ENCODE results near the gene RDH5.

Gene RDH5

GRCh38 chr12:55727643-55728185 is 7.5 kb downstream of the RDH5 start:
- ChIA-PET CTCF (interaction anchor here (0.8 kb wide), 2 partner anchors 9 to 22 kb away, joined by 3 read pairs; no protein-coding TSS in a partner anchor), POLR2A (no interaction called here)
- no peak for DNase-seq (ENCODE audit: extremely low spot score)
- TF ChIP-seq ELF4 (IDR thresholded peaks at IDR 0.05): no peak
- TF ChIP-seq TARDBP (IDR thresholded peaks at IDR 0.05): no peak
- no peak for TF ChIP-seq HDGF (IDR thresholded peaks at IDR 0.05; ENCODE audit: borderline replicate concordance)
- TF ChIP-seq SP1 (IDR thresholded peaks at IDR 0.05): no peak
- TF ChIP-seq LEF1 (IDR thresholded peaks at IDR 0.05; ENCODE audit: borderline replicate concordance): no peak
- TF ChIP-seq FOXM1 (IDR thresholded peaks at IDR 0.05; ENCODE audit: borderline replicate concordance): no peak
- TF ChIP-seq NFRKB (IDR thresholded peaks at IDR 0.05): no peak
- no peak for TF ChIP-seq FOXK2 (IDR thresholded peaks at IDR 0.05)
- TF ChIP-seq L3MBTL2 (conservative IDR thresholded peaks at IDR 0.05): no peak
- no peak for TF ChIP-seq PKNOX1 (IDR thresholded peaks at IDR 0.05)
- no peak for TF ChIP-seq CTBP1 (IDR thresholded peaks at IDR 0.05; ENCODE audit: borderline replicate concordance)
- no peak for TF ChIP-seq ZNF384 (IDR thresholded peaks at IDR 0.05)
- TF ChIP-seq SUZ12 (IDR thresholded peaks at IDR 0.05): no peak
- TF ChIP-seq BHLHE40 (IDR thresholded peaks at IDR 0.05; ENCODE audit: borderline replicate concordance): no peak
- TF ChIP-seq FOXA1 (IDR thresholded peaks at IDR 0.05): no peak
- TF ChIP-seq ARNT (IDR thresholded peaks at IDR 0.05): no peak

- CTCF ChIA-PET: no interaction called here
Observed at GRCh38 chr12:55728186-55728938, 8.2 kb downstream of the RDH5 start.

GRCh38 chr12:55728939-55729818 is 9.0 kb downstream of the RDH5 start, which contains the start of gene CD63:
Gene CD63 (minus strand): TSS chr12:55729009. CDS start chr12:55728341, 668 bp downstream.
- ChIA-PET CTCF (interaction anchor here (0.6 to 2.1 kb wide), 6 partner anchors 8 to 753 kb away, joined by 3 to 10 read pairs (median 3); no protein-coding TSS in a partner anchor), POLR2A (interaction anchor here (0.9 to 3.1 kb wide), 13 partner anchors 9 to 245 kb away, joined by 3 to 30 read pairs (median 6); partner anchors contain the start of genes BLOC1S1, DNAJC14, GDF11 and ITGA7)
- peak; percentile 73 for DNase-seq (ENCODE audit: extremely low spot score)
- TF ChIP-seq ELF4 (IDR thresholded peaks at IDR 0.05): peak; percentile 52; the same call in 1 of the 2 replicates
- peak; percentile 40; the same call in 1 of the 2 replicates for TF ChIP-seq FOXM1 (IDR thresholded peaks at IDR 0.05; ENCODE audit: borderline replicate concordance)
- peak; percentile 97 for TF ChIP-seq PKNOX1 (IDR thresholded peaks at IDR 0.05)
- TF ChIP-seq CTBP1 (IDR thresholded peaks at IDR 0.05; ENCODE audit: borderline replicate concordance): no peak
- no peak for TF ChIP-seq ZNF384 (IDR thresholded peaks at IDR 0.05)
- no peak for TF ChIP-seq FOXA1 (IDR thresholded peaks at IDR 0.05)
- peak; percentile 65 for TF ChIP-seq L3MBTL2 (conservative IDR thresholded peaks at IDR 0.05)
- no peak for TF ChIP-seq NFRKB (IDR thresholded peaks at IDR 0.05)

More at GRCh38 chr12:55728186-55728938, 8.2 kb downstream of the RDH5 start:
- TF ChIP-seq CTBP1 (IDR thresholded peaks at IDR 0.05; ENCODE audit: borderline replicate concordance): no peak
- no peak for TF ChIP-seq HDGF (IDR thresholded peaks at IDR 0.05; ENCODE audit: borderline replicate concordance)
- TF ChIP-seq PKNOX1 (IDR thresholded peaks at IDR 0.05): no peak
- no peak for TF ChIP-seq FOXM1 (IDR thresholded peaks at IDR 0.05; ENCODE audit: borderline replicate concordance)
- no peak for TF ChIP-seq ZNF384 (IDR thresholded peaks at IDR 0.05)
- TF ChIP-seq NFRKB (IDR thresholded peaks at IDR 0.05): no peak
- POLR2A ChIA-PET: interaction anchor here (1.2 to 3.1 kb wide), 10 partner anchors 10 to 101 kb away, joined by 3 to 30 read pairs (median 6); partner anchors contain the start of genes BLOC1S1, DNAJC14, ITGA7 and ORMDL2
- no peak for DNase-seq (ENCODE audit: extremely low spot score)

GRCh38 chr12:55729819-55730818 is 9.9 kb downstream of the RDH5 start:
- TF ChIP-seq SP1 (IDR thresholded peaks at IDR 0.05): no peak
- TF ChIP-seq HDGF (IDR thresholded peaks at IDR 0.05; ENCODE audit: borderline replicate concordance): 0 out of 2 replicates have a peak, but pooled peaks have one; percentile 65
- ChIA-PET CTCF (interaction anchor here (0.6 to 2.1 kb wide), 5 partner anchors 9 to 754 kb away, joined by 3 to 10 read pairs (median 3); no protein-coding TSS in a partner anchor), POLR2A (interaction anchor here (0.9 to 3.1 kb wide), 12 partner anchors 8 to 244 kb away, joined by 3 to 30 read pairs (median 6); partner anchors contain the start of genes BLOC1S1, DNAJC14, GDF11 and ITGA7)
- DNase-seq (ENCODE audit: extremely low spot score): no peak

All from HEK293T (cell line).